Fibroblast of skin of right biceps (primary cell): ENCODE results near the gene R3HDM4.

Source experiments
- DNase-seq: peaks from one replicate; pipeline ENCODE4 v3.0.0-alpha.2; 2013

R3HDM4 gene

DNA sequence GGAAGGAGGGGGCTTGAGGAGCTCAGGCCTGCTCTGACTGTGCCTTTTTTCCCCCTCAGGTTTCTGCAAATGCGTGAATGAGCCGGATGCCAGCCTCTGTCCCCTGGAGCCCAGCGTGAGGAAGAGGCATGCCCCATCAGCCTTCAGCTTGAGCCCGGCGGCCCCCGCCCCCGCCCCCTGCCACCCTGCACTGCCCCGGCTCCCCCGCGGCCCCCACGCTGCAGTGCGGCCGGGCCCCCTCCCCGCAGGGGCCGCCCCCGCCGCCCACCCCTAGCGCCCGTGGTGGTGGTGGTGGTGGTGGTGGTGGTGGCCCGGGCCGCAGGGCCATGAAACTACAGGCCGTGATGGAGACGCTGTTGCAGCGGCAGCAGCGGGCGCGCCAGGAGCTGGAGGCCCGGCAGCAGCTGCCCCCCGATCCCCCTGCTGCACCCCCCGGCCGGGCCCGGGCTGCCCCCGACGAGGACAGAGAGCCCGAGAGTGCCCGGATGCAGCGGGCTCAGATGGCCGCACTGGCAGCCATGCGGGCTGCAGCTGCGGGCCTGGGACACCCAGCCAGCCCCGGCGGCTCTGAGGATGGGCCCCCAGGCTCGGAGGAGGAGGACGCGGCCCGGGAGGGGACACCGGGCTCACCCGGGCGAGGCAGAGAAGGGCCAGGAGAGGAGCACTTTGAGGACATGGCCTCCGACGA, 16.3 kb upstream of the R3HDM4 start:
- DNase-seq, result no peak

DNA sequence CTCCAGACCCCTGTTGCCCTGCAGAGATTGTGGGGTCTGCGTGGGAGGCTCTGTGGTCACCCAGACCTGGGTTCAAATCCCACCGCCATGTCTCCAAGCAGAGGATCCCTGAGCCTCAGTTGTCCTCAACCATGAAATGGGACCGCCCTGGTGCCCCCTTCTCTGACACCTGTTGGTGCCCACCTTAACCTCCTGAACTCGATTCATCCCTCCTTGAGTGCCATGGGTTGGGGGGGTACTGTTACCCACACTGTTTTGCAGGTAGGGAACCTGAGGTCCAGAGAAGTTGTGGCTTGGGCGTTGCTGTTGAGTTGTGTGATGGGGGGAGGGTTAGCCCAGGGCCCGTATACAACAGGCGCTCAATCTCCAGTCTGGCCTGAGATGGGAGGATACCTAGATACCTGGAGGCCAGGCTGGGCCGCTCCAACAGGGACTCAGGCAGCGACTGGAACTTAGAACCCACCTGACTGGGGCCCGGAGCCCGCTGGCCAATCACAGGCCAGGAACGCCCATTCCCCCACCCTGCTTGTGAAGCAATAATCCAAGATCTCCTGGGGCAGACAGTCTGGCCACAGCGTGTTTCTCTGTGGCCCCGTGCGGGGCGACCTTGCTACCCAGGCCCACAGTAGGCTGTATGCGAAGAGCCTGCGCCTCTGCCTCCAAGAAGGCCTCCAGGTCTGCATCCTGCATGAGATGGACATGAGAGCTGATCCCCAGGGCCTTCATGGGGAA, 15.6 kb upstream of the R3HDM4 start:
- no peak for DNase-seq

DNA sequence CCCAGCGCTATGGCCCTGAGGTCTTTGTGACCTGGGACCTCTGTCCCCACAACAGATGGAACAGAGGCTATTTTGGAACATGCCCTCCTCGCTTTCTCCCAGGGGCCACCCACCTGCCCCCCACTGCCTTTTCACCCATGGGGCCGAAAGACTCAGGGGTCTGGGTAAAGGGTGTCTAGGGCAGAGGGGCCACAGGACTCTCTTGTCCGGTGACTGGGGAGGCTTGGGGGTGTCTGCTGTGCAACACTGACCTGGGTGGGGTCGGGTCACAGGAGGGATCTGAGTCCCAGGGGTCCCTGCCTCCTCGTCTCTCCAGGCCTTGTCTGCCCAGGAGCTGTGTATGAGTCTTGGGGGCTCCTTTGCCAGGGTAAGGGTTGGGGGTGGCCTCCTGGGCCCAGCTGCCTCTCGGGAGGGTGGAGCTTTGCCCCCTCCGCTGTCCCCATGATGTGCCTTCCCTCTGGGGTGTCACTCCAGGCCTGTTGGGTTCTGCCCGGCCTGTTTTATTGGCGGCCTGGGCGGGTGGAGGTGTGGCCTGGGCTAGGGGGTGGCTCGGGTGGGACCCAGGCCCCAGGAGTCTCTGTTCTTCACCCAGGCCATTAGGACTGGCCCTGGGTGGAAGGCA, 14.9 kb upstream of the R3HDM4 start:
- DNase-seq, result no peak

GRCh38 chr19:927351-927779, 14.3 kb upstream of the R3HDM4 start:
- DNase-seq, result no peak

DNA sequence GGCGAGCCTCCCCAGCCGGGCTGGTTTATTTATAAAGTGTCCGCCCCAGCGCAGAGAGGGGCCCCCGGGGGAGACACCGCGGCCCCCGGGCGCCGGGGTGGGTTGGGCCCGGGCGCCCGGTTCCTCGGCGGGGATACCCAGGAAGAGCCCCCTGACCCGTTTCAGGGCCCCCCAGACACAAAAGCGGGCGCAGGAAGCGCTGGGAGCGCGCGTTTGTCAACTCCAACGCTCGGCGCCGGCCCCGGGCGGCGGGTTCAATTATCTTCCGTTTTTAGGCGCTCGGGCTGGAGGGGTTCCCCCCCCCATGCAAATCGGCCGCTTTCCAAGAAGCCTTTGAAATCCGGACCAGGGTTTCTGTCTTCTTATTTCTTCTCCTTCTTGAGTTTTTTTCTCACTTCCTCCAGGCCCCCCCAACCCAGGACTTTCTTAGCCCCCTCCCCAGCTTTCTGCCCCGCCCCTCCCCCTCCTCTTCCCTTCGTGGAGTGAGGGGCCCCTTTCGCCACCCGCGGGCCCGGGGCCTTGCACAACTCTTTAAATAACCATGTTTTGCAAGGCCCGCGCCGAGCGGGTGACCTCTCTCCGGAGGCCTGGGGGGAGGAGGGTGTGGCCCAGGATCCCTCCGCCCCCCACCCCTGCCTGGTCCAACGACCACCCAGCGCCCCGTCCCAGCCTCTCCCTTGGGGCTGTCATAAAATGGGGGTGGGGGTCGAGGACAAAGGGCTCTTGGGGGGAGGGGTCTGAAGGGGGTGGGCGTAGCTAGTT, 13.8 kb upstream of the R3HDM4 start:
- peak; percentile 42 for DNase-seq

DNA sequence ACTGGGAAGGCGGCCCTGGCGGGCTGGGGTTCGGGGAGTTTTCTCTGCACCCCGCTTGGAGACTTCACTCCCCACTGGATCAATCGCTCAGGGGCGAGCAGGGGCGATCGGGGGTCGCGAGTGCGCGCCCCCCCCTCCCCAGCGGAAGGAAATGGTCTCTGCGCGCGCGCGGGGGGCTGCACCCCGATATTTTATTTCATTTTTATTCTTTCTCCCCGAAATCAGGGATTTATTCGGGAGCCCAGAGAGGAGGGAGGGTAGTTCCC, 13.2 kb upstream of the R3HDM4 start:
- no peak for DNase-seq

GRCh38 chr19:925526-926322, 12.7 kb upstream of the R3HDM4 start, which contains the start of gene ARID3A:
TSS of gene ARID3A (plus strand) at chr19:926035. CDS start at chr19:929529, 3,494 bp downstream.
- DNase-seq, result peak; percentile 89

DNA sequence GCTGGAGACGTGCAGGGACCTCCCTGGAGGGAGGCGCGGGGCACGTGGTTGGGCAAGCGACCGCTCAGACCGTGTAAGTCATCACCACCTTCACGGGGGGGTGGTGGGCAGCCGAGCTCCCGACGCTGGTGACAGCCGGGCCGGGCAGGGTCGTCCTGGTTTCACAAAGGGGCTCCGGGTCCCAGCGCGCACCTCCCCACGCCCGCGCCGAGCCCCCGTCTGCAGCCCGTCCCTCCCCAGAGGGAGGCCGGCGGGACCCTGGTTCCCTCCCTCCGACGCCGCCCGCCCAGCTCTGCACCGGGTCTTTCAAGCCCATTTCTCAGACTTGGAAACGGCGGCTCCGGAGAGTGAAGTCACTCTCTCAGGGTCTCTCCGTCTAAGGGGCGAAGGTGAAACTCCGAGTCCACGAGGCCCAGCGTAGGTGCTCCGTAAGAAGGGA, 12.1 kb upstream of the R3HDM4 start:
- DNase-seq, result peak; percentile 44

GRCh38 chr19:924553-925086, 11.6 kb upstream of the R3HDM4 start:
- no peak for DNase-seq

GRCh38 chr19:920051-920864, 7.2 kb upstream of the R3HDM4 start:
- no peak for DNase-seq

DNA sequence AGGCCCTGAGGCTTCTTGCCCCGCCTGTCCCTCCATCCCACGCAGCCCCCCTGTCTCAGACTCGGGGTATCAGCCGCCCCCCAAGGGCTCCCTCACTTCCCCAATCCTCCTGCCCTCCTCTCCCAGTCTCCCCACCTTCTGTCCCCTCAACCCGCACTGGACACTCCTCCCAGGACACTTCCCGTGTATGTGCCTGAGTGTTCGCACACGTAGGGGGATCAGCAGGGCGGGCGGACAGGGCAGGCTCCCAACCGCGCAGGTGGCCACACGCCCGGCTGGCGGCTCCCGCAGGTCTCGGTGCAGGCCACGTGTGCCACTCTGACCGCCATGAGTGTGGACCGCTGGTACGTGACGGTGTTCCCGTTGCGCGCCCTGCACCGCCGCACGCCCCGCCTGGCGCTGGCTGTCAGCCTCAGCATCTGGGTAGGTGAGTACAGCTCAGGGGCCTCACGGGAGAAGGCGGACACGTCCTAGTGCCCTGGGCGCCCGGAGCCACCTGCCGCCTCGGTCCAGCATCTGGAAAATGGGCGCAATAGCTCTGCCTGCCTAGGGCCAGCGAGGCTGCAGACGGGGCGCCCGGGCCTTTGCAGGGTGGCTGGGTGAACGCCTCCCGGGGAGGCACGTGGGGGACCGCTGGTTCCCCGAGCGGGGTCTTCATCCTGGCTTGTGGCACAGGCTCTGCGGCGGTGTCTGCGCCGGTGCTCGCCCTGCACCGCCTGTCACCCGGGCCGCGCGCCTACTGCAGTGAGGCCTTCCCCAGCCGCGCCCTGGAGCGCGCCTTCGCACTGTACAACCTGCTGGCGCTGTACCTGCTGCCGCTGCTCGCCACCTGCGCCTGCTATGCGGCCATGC, 6.4 kb upstream of the R3HDM4 start:
- no peak for DNase-seq

DNA sequence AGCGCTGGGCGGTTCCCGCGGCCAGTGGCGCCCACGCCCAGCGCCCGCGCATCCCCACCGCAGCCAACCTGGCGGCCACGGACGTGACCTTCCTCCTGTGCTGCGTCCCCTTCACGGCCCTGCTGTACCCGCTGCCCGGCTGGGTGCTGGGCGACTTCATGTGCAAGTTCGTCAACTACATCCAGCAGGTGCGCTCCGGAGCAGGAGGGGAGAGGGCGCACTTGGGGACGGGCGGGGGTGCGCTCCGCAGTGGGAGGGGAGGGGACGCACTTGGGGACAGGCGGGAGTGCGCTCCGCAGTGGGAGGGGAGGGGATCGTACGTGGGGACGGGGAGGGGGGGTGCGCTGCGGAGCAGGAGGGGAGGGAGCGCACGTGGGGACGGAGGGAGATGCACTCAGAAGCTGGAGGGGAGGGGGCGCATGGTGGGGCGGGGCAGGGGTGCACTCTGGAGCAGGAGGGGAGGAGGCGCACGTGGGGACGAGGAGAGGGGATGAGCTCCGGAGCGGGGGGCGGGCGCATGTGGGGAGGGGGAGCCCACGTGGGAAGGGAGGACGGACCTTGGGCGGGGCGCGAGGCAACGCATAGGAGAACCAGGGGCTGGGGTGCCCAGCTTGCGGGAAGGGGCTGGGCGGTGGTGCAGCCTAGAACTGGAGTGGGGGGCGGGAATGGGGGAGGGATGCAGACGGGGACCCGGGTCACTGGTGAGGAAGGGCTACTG, 5.6 kb upstream of the R3HDM4 start:
- no peak for DNase-seq

- DNase-seq, result no peak
Observed at GRCh38 chr19:918152-918437, 5.1 kb upstream of the R3HDM4 start.

DNA sequence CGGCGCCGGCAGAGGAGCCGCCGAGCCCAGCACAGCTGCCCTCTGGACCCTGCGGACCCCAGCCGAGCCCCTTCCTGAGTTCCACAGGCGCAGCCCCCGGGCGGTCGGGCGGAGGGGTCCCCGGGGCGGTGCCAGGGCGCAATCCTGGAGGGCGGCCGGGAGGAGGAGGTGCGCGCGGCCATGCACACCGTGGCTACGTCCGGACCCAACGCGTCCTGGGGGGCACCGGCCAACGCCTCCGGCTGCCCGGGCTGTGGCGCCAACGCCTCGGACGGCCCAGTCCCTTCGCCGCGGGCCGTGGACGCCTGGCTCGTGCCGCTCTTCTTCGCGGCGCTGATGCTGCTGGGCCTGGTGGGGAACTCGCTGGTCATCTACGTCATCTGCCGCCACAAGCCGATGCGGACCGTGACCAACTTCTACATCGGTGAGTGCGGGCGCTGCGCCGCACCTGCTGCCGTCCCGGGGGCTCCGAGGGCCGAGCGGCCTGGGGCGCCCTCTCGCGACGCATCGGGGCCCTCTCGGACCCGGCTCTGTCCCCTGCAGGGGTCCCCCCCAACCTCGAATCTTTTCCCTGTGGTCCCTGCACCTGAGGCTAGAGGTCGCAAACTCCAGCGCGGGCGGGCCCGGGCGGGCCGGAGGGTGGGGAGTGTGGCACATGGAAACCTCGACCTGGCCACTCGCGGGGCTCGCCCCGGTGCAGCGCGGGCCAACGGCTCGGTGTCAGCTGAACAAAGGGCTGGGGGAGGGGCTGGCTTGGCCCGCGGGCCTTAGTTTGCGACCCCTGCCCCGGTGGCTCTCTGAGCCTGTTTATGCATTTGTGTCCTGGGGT, 4.5 kb upstream of the R3HDM4 start, which contains the start of gene KISS1R:
TSS of gene KISS1R (plus strand) at position 11 of the 829 bp plus-strand sequence. CDS start at position 181, 170 bp downstream.
- no peak for DNase-seq

DNA sequence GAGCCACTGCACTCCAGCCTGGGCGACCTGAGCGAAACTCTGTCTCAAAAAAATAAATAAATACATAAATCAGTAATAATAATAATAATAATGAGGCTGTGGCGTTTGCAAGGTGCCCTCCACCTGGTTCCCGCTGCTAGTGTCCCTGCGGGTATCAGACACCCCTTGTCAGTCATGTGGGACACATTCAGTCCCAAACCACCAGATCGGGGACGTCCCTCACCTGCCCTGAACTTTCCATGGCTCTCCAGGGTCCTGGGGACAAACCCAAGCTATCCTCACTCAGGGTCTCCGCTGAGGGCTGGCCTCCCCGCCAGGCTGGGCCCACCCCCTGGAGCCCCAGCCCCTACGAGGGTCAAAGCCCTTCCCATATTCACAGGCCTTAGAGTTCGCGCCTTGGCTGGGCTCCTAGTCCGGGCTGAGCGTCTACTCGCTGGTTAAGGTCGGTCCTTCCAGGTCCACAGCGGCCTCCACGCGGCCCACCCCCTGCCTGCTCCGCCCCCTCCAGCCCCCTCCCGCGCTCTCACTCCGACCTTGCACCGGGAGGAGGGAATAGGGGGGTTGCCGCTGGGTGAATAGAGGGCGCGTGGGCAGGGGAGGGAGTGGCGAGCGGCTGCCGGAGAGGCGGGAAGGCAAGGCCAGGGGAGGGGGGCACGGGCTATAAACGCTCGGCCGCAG, 3.8 kb upstream of the R3HDM4 start:
- DNase-seq, result no peak

GRCh38 chr19:912181-913079, 589 bp downstream of the R3HDM4 start:
- DNase-seq, result no peak
